AG20443 (cell line): ENCODE measurements around the gene PABPN1.
A peak's percentile ranks its signal among the peaks of the same experiment; 100 is the strongest.

Experiments used
- DNase-seq: peaks from one replicate; pipeline ENCODE4 v3.0.0; 2012; ENCODE audit warnings: low spot score, mixed read lengths

The PABPN1 gene

DNA sequence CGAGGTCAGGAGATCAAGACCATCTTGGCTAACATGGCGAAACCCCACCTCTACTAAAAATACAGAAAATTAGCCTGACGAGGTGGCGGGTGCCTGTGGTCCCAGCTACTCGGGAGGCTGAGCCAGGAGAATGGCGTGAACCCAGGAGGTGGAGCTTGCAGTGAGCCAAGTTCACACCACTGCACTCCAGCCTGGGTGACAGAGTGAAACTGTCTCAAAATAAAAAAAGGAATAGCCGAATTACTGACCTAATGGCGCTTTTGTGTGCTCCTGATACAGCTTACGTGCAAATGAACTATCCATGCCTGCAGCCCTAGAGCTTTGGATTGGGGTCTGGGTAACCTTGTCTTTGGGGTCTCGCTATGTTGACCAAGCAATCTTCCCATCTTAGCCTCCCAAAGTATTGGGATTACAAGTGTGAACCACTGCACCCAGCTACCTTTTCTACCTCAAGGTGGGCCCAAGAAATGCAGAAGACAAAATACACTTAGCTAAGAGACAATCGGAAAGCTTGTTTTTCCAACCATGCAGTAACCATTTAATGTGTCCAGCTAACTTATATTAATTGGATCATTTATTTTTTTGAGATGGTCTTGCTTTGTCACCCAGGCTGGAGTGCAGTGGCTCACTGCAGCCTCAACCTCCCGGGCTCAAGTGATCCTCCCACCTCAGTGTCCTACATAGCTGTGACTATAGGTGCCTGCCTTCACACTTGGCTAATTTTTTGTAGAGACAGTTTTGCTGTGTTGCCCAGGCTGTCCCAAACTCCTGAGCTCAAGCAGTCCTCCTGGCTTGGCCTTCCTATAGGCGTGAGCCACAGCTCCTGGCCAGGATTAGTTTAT lies 5.5 kb downstream of the PABPN1 start:
- DNase-seq, result no peak

DNA sequence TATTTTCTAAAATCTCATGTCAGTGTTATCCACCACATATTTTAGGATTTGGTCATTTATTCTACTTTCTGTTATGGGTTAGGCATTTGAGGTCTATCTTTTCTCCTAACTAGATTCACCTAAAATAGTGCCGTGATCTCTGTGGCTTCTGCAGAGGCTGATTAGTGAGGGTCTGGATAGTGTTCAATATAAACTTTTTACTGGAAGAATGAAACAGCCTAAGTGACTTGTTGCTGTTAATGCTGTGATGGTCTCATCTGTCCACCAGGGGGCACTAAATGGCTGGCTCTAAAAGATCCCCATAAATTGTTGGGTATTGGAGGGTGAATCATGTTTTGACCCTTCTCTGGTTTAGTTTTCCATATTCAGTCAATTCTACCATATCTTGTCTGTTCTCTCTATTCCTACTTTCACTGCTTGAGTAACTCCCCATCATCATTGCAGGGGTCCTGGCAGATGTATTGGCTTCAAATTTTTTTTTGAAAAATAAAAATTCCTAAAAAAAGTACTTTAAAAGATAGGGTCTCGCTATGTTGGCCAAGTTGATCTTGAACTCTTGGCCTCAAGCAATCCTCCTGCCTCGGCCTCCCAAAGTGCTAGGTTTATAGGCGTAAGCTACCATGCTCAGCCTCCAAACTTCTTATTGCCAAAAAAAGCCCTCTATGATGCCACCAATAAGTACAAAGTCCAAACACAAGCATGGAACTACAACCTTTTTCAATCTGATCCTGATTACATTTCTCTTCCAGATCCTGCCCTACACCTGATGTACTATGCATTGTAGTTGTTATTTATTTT lies 6.9 kb downstream of the PABPN1 start:
- peak; percentile 83 for DNase-seq

DNA sequence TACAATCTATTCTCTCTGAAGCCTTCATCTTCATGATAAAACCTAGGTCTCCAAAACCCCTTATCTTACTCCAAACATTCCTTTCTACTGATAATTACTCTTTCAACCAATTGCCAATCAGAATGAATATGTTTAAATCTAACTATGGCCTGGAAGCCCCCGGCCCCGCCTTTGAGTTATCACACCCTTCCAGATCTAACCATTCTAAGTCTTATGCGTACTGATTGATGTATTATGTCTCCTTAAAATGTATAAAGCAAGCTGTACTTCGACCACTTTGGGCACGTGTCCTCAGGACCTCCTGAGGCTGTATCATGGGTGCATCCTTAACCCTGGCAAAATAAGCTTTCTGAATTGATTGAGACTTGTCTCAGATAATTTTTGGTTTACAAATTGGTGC lies 14.4 kb downstream of the PABPN1 start:
- no peak for DNase-seq

DNA sequence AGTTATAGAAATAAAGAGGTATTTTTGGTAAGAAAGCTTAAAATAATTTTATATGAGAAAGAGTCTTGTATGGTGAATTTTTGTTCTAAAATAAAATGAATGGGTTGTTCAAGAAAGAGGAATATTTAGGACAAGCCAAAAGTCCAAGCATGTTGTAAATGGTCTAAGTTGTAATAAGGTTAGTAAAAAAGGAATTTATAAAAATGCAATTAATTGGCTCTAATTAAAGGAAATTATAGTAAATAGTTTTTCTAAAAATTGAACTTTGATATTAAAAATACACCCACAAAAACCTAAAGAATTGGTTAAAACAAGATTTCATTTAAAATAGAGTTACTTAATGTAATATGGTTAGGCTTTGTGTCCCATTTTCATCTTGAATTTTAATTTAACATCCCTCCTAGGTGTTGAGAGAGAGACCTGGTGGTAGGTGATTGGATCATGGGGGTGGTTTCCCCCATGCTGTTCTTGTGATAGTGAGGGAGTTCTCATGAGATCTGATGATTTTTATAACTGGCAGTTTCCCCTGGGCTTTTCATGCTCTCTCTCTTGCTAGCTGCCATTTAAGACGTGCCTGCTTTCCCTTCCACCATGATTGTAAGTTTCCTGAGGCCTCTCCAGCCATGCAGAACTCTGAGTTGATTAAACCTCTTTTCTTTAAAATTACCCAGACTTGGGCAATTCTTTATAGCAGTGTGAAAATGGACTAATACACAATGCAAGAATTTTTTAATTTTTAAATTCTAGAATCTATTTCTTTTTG lies 18.4 kb downstream of the PABPN1 start:
- no peak for DNase-seq

DNA sequence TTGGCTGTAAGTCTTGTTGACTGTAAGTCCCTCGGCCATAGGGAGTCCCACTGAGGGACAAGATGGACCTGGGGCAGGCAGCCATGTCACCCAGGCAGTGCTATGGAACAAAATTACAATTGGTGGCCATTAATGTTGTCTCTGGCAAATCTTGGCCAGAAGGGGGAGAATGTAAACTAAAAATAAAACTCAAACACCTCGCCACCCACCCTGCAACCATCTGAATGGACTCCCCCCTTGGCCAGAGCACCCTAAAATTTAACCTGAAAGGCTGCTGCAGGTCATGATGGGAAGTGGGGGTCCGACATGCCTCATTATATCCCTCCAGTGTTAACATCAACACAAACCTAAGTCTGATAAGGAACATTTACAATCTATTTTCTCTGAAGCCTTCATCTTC lies 23.2 kb downstream of the PABPN1 start:
- DNase-seq, result no peak

DNA sequence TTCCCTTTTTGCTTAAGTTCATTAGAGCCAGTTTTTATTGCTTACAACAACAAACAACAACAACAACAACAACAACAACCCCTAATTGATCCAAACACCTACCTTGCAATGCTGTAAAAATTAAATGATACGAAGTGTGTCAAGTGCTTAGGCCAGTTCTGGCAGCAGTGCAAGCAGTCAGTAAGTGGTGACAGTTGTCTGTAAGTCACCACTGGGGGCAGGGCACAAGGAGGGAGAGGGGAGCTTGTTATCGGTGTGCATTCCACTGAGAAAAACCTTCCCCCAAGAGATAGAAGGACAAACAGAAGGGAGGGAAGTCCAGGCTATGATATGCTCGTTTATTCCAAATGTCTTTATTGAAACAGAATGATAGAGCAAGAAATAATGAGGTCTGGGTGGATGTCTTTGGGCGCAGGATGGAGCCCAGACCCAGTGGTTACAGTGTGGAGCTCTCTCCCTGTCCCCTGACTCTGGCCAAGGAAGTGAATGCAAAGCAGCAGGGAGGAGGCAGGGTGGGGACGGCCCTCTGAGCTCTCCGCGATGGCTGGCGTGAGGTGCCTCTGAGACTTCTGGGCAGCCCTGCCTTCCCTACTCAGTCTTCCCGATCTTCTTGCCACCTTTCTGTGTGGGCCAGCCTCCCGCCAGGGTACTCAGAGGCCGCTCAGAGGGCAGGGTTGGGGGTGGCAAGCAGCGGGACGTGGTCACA lies 24.9 kb downstream of the PABPN1 start:
- DNase-seq, result no peak

DNA sequence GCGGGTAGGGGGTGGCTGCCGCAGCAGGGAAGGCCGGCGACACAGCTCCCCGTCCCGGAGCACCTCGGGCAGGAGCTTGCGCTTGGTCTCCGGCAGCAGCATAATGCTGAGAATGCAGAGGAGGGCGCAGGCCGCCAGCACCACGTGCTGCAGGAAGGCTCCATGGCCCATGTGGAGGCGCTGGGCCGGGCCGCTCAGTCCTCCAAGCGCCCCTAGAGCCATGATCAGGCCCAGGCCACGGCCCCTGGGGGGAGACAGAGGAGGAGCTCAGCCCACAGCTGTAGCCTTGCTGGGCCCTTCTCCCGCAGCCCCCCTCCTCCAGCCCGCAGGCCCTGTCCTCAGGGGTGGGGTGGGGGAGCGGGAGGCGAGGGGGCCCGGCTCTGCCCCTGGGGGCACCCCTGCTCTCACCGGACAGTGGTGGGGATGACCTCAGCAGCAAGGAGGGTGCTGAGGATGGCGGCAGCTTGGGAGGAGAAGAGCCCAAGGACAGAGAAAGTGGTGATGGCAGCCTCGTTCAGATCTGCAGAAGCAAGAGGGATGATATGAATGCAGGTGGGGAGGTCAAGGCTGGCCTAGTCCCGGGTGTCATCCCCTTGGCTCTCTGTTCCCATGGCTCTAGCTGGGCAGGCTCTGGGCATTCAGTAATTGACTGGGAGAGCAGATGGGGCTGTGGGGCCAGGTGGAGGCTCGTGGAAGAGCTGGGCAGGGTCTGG lies 25.6 kb downstream of the PABPN1 start:
- DNase-seq, result no peak

DNA sequence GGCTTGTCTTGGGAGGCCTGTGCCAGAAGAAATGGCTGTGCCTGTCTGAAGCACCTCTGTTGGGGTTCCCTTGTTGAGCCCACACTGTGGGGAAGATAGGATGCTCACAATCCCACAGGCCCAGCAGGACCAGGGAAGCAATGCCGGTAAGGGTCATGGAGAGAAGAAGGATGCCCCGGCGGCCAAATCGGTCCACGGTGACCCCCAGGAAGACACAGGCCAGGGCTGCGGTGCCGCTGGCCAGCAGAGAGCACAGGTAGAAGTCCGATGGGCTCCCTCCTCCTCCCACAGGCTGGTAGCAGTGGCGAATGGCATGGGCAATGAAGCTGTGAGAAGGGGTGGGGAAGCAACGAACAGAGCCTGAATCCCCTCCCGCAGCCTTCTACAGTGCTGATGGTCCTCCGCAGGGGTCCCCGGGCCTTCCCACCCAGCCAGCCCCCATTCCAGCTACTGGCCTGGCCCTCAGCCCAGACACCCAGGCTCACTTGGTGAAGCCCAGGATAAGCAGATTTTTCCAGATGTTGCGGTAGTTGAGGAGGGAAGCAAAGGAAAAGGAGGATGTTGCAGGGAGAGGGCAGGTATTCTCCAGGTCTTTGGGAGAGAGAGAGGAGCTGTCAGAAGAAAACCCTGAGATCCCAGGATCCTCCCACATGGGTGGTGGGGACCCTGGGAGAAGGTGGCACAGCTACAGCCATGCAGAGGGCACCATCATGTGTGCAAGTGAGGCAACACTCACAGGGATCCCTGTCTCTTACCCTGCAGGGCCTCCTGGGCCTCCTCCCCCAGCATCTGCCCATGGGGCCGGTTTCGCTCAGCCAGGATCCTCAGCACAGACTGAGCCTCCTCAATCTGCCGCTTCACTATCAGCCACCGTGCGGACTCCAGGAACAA lies 26.4 kb downstream of the PABPN1 start:
- DNase-seq, result no peak

DNA sequence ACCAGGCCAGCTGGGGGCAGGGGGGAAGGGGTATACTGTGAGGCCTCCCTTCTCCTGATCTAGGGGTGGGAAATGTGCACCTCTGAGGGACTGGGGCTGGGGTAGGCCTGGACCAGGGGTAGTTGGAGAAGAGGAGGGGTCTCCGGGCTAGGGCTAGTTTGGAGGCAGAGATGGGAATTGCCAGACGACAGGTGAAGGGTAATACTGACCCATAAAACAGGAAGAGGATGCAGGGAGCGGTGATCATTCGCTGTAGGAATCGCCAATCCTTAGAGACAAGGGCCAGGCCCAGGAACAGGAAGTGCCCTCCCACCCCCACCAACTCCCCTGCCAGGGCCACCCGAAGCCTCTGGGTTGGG lies 27.0 kb downstream of the PABPN1 start:
- DNase-seq, result no peak

DNA sequence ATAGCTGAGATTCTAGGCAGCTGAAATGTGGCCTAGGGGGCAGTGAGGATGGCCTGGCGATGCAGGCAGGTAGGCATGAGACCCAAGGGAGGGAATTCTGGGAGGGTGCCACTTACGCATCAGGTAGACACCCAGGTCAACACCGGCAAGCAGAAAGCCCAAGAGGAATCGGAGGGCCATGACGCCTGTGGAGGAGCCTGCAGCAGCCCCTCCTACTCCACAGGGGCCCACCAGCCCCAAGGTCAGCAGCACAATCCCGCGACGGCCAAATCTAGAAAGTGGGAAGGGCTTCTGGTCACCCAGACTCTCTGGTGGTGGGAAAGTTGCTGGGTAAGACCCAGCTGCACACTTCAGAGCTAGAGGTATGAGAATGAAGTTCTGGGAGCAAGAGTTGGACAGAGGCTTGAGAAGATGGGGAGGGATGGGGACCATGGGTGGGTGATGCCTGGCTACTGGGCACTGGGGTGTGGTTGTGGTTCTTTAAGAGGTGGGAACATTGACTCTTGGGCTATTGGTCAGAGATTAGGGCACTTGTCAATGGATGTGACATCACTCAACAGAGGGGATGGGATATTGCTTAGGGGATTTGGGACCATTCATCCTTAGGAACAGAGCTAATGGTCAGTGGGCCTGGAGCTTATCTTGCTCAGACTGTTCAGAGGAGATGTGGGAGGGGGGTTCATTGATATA lies 28.0 kb downstream of the PABPN1 start:
- no peak for DNase-seq

DNA sequence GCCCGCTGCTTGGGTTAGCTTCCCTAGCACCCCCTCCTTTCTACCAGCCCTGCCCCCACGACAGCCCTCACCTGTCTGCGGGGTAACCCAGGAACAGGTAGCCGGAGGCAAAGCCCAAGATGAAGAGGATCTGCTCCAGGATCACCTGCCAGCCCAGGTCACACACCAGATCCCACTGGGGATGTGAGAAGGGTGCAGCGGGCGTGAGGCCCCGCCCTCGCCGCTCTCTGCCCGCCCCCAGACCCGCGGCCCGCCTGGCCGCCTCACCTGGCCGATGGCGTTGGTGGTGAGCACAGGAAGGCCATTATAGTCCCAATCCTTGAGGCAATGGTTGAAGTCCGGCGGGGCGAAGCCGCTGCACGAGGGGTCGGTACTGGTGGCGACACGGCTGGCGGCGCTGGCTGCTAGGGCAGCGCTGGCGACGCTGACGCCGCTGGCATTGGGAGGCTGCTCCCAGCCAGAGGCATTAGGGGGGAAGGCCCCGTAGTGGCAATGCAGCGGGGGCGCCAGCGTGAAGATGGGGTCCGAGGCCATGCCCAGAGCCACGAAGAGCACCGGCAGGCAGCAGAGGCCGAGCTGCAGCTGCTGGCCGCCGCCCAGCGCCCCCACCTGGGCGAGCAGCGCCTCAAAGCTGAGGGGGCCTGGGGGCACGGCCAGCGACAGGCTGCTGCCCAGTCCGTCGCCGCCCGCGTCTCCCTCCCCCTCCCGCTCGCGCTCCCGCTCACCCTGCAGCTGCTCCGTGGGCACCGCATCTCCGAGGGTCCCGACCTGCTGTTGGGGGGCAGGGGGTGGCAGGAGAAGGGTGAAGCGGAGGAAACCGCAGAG lies 30.6 kb downstream of the PABPN1 start:
- peak; percentile 50 for DNase-seq

DNA sequence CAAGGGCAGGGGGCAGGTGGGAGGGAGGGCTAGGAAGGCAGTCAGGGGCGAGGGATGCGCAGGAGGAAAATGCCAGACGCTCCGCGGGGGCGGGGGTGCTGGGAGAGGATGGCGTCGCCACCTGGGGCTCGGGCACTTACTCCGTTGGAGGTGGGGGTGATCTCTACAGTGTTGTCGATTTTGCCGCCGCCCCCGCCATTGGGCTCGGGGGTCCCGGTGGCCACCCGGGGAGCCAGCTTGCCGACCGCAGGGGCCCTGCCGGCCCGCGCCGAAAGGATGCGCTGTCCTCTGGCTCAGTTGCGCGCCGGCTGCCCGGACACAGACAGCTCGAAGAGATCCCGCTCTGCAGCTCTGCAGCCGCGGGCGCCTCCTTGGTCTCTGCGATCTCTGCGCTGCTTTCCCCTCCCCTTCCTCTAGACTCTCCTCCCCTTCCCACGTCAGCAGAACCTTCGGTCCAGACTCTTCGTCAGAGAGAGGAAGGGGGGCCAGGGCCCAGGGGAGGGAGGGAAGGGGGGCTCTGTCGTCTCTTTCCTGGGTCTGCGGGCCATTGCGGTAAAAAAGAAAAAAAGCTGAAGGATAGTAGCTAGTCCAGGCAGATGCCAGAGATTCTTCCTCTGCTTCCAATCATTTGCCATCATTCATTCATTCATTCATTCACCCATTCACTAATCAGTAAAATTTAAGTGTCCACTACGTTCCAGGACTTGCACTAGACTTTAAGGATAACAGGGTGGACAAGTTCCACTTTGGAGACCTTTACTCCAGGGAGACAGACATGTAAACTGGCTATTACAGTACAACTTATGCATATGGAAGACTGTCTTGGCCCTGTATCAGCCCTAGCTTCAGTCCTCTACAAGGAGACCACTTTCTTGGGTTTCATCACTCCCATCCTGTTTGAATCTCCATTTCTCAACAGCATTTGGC lies 31.5 kb downstream of the PABPN1 start, which contains the start of gene SLC22A17:
TSS of gene SLC22A17 (minus strand) at position 382 of the 927 bp plus-strand sequence.
- DNase-seq, result peak; percentile 95

DNA sequence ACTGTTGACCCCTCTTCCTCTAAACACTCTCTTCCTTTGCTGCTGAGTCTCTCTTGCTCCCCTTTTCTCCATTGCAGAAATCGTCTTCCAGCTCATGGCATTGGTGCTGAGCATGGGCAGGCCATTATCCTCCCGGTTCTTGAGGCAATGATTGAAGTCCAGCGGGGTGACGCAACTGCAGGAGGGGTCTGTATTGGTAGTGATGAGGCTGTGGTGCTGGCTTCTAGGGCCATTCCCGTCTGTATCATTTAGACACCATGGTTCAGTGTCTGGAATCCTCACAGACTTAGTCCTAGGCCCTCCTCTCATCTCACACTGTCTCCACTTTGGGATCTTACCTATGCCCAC lies 32.1 kb downstream of the PABPN1 start:
- no peak for DNase-seq

DNA sequence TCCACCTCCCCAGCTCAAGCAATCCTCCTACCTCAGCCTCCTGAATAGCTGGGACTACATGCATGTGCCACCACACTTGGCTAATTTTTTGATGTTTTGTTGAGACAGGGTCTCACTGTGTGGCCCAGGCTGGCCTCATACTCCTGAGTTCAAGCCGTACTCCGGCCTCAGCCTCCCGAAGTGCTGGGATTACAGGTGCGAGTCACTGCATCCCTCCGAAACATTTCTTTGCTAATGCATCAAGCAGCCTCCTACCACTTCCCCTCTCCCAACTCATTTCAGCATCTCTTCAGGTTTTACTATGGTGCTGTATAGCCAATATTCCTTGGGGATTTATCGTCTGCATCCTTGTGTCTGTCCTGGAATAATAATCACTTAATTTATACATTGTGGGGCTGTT lies 33.7 kb downstream of the PABPN1 start:
- DNase-seq, result no peak

DNA sequence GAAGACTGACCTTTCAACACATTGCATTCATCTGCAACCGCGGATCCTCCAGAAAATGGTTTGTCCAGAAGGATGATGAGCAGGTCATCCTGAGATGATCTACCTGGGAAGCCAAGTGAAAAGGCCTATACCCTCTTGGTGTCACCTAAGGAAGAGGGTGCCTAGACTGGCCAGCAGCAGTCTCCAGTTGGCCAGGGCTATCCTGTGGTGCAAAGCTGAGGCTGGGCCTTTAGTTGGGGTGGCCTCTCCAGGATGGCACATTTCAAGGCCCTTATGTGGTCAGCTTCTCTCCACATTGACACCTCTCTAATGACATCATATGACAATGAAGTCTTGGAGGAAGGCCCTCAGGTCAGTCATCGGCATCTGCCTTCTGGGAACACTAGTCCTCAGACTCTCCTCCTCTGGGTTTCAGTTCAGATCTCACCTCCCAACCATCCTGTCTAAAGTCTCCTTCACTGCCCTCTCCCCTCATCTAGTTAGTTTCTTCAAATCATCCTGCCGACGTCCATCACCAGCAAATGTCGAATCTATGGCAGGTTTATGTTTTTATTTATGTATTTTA lies 34.7 kb downstream of the PABPN1 start:
- no peak for DNase-seq

DNA sequence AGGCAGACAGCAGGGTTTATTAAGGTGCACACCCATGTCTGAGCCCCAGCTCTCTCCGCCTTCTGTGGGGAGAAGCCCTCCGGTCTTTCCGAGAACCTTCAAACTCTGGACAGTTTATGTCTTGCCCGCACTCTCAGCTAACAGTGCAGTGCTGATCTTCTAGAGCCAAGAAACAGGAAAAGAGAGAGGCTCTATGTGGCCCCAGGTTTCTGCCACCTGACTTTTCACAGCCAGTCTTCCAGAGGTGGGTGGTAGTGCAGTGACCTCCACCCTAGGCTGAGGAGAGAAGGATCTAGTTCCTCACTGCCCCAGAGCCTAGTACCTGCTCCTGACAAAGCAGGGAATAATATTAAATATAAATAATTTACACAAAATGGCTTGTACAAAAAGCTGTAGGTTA lies 35.4 kb downstream of the PABPN1 start:
- DNase-seq, result no peak

DNA sequence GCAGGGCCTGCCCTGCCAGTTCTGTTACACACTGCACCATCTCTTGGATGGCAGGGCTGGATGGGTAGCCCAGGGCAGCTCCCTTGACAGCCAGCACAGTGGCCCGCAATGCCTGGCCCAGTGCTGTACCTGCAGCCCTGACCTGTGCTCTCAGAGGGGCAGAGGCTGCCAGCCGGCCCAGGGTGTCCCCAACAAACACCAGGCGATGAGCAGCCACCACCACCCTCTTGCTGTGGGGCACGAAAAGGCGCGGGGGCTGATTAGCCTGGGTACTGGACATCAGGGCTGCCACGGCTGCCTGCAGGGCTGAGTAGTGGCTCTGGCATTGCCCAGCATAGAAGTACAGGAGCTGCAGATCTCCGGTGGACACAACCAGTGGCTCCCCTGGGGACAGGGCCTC lies 36.0 kb downstream of the PABPN1 start:
- no peak for DNase-seq
